Stimulated activated CD8-positive, alpha-beta memory T cell treated with anti-CD3 and anti-CD28 coated beads, Interleukin-15, amount 100 ng/mL, for 4 hours (primary cell): ENCODE data around the gene MRPL19.

Source experiments
- DNase-seq, 2 donors: peaks; one replicate each; pipeline ENCODE4 v3.0.0-alpha.2; 2020; ENCODE audit warnings: low read depth in 2 of 2

MRPL19 gene

DNA sequence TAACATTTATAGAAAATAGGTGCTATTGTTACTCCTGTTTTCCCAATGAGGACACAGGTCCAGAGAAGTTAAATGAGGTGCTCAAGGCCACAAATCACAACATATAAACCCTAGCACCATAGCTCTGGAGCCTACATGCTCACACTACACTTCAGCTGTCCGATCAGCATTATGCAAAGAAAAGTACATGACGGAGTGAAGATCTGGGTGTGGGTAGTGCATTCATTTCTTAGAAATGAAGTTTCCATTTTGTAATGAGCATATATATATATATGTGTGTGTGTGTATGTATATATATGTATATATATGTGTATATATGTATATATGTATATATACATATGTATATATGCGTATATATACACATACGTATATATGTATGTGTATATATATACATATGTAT, 30.2 kb upstream of the MRPL19 start:
- DNase-seq: no peak

DNA sequence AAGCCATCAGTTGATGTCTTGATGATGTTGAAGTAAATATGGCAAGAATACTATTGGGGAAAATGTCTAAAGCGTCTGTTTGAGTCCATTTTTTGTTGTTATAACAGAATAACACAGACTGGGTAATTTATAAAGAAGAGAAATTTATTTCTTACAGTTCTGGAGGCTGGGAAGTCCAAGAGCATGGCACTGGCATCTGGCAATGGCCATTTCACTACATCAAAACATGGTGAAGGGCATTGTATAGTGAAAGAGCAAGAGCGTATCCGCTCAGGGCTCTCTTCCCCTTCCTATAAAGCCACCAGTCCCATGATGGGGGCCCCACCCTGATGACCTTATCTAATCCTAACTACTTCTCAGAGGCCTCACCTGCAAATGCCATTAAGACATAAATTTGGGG, 29.6 kb upstream of the MRPL19 start:
- DNase-seq: no peak

- no peak for DNase-seq
Measured at GRCh38 chr2:75619956-75620740, 26.4 kb upstream of the MRPL19 start.

DNA sequence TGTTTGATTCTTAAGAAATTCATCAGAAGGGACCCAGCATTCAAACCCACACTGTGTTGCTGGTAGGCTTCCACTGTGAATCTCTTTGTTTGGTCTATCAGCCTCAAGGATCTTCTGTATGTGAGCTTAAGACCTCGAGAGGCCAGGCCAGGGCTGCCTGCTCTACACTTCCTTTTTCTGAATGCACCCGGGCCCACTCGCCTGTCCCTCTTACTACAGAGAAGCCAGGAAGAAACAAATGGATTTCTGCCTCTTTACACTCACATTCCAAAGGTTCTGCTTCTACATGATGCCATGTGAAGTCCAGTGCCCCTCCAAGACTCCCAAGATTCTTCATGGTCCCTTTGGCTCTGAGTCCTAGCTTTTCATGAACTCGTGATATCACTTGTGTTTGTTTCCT, 25.4 kb upstream of the MRPL19 start:
- DNase-seq: no peak

- no peak for DNase-seq
Measured at GRCh38 chr2:75622500-75622899, 24.1 kb upstream of the MRPL19 start.

DNA sequence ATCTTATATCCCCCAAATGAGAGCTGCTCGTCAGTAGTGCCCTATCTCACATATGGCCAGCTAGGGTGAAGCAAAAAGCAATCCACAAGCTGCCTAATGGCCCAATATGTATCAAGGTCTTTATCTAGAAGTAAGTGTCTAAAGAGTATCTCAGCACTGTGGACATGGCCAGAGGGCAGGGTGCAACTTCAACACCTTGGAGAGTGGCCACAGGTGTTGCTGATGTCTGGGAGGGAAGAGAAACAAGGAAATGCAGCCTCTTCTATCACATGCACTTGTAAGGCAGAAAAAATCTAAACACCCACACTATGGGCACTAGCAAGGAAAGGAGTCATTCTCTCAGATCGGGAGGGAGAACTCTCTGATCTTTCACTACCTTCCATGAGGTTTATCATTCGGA, 23.7 kb upstream of the MRPL19 start:
- no peak for DNase-seq

DNA sequence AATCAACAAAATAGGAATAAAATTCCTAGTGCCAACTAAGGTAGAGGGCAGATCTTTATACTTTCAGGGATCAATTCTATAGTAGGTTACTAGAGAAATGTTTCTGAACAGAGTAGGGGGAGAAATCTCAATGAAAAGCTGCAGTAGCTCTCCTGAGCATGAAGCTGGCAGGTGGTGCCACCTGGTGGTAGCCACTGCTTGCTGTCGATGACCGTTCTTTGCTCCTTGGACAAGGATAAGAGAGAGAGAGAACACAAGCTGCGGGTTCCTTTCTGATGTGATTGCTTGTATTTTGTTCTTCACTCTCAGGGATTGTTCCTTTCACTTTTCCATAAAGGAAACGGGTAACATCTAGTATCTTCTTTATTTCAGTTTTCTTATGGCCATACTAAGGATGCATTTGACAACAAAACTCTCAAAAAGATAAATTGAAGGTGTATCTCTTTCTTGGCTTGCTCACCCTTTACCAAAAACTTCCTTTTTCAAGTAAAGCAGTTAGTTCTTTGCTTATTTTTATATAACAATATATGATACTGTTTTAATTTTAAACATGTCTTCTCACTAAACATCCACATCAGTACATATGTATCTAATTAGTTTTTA, 18.6 kb upstream of the MRPL19 start:
- peak in 1 of 2 donors; percentile 10 for DNase-seq

GRCh38 chr2:75632091-75632701, 14.4 kb upstream of the MRPL19 start:
- no peak for DNase-seq

GRCh38 chr2:75632813-75633212, 13.8 kb upstream of the MRPL19 start:
- no peak for DNase-seq

DNA sequence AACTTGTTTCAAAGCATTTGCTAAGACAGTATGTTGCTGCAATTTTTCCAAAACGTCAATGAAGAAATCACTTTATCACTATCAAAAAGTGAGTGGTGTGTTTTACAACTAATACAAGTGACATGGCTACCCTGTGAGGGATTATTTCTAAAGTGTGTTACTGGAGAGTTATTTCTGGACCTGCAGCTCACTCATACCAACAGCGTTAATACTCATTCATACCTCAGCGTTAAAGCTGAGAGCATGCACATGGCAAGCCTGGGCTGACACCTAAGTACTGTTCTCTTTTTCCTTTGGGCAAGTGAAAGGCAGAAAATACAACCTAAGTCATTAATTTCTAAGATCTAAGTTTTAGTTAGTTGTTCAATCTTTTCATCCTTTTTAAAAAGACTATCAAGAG, 13.0 kb upstream of the MRPL19 start:
- no peak for DNase-seq

DNA sequence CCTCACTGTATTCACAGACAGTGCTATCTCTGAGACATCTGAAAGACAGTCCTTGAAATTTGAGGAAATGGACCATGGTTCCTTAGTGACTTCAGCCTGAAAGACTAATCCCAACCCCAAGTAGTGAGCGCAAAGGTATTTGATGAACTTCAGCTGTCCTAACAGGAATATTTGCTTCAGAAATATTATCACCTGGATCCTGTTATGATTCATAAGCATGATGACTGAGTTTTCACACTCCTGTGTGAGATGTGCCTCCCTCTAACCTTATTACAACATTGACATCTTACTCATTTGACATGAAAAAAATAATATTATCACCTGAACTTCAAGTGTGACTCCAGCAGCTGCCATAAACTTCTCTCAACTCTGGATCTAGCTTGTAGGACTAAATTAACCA, 11.6 kb upstream of the MRPL19 start:
- no peak for DNase-seq

DNA sequence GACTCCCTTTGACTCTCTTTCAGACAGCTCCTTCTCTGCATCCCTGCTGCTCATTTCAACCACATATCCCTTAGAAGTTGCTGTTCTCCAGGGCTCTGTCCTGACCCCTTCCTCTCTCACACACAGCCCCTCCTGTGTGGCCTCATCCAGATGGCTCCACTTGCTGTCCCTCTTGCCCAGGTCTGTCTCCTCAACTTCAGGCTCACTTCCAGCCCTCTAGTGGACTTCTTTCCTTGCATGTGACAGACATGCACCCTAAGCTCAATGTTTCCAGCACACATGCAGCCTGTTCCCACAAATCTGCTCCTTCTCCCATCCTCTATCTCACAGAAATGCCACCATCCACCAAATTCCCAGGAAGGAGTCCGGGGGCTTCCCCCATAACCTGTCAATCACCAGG, 9.0 kb upstream of the MRPL19 start:
- DNase-seq: no peak

- DNase-seq: peak in 1 of 2 donors; percentile 31
Measured at GRCh38 chr2:75640621-75641121, 5.9 kb upstream of the MRPL19 start.

DNA sequence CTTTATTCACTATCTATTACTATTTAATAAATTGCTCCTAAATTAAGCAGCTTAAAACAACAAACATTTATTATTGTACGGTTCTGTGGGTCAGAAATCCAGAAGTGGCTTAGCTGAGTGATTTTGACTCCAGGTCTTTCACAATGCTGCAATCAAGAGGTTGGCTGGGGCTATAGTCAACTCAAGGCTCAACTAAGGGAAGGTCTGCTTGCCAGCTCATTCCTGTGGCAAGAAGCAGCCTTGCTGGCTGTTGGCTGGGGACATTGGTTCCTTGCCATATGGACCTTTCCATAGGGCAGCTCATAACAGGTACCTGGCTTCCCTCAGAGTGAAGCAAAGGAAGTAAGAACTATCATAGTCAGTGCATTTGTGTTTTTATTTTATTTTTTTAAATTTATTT, 5.0 kb upstream of the MRPL19 start:
- DNase-seq: no peak

DNA sequence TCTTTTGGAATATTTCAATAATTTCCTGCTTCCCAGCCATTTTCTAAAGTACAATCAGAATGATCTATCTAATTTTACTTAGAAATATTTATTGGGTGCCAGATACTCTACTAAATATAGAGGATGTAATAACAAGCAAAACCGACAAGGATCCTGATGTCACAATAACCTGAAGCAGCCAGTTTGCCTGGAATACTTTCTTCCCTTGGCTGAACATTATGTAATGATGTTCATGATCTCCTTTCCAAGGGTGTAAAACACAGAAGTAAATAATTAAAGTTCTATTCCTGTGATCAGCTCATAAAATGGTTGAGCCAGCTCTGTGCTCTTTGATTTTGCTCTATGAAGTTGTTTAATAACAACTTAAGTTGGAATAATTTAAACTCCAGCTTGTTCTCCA, 2.6 kb upstream of the MRPL19 start:
- DNase-seq: no peak

GRCh38 chr2:75645643-75646042, 940 bp upstream of the MRPL19 start:
- DNase-seq: no peak

GRCh38 chr2:75646090-75646582, 447 bp upstream of the MRPL19 start:
- no peak for DNase-seq

DNA sequence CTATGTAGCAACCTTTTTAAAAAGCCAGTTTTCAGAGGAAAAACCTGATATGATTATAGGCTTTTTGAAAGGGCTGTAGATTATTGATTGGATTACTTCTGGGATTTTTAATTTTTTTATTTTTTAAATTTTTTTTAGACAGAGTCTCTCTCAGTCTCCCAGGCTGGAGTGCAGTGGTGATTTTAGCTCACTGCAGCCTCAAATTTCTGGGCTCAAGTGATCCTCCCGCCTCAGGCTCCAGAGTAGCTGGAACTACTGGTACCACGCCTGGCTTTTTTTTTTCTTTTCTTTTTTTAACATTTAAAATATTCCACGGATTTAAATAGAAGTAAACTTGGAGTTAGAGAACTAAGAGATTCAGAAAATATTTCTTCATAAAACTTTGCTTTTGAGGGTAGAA, 1.2 kb downstream of the MRPL19 start:
- DNase-seq: no peak

GRCh38 chr2:75654012-75654411, 7.4 kb downstream of the MRPL19 start:
- DNase-seq: no peak

- DNase-seq: no peak
Measured at GRCh38 chr2:75655861-75656260, 9.3 kb downstream of the MRPL19 start.

GRCh38 chr2:75656563-75656962, 10.0 kb downstream of the MRPL19 start:
- no peak for DNase-seq

- DNase-seq: no peak
Measured at GRCh38 chr2:75657798-75658197, 11.2 kb downstream of the MRPL19 start.

DNA sequence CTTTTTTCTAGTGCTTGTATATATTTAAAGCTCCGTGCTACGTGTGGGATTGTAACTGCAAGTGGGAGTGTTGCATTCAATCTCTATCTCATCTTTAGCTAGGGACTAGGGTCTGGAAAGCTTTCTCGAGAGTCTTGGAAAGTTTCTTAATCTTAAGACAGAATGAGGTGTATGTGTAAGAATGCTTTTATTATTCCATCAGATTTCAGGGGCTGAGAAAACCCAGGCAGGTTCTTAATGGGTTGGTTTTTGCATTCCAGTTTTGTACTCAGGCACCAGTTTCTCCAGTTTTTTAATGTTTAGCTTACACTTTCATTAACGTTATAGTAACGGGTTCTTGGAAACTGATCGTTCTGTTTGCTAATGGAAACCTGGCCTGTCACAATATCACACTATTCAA, 20.3 kb downstream of the MRPL19 start:
- DNase-seq: no peak
